GM18517 (cell line): ENCODE results near the gene CD36.
"Not testable (repeated sequence)": the region's sequence is repeated elsewhere in the genome, so short reads cannot be mapped to it uniquely, and the experiment has no call there.

Experiments used
- ATAC-seq: cut with Tn5 transposase; IDR thresholded peaks from one replicate; pipeline ENCODE4 v1.9.1; 2021; ENCODE audit warnings: mild to moderate bottlenecking, moderate library complexity; ENCODE audit not compliant: unreplicated experiment

The CD36 gene

GRCh38 chr7:80649011-80649410 lies 10.6 kb downstream of the CD36 start:
- ATAC-seq, result no peak

- no peak for ATAC-seq
These were observed 11.6 kb downstream of the CD36 start for GRCh38 chr7:80650030-80650429.

GRCh38 chr7:80651471-80651870 lies 13.0 kb downstream of the CD36 start:
- no peak for ATAC-seq

GRCh38 chr7:80653244-80653643 lies 14.8 kb downstream of the CD36 start:
- ATAC-seq, result no peak

DNA sequence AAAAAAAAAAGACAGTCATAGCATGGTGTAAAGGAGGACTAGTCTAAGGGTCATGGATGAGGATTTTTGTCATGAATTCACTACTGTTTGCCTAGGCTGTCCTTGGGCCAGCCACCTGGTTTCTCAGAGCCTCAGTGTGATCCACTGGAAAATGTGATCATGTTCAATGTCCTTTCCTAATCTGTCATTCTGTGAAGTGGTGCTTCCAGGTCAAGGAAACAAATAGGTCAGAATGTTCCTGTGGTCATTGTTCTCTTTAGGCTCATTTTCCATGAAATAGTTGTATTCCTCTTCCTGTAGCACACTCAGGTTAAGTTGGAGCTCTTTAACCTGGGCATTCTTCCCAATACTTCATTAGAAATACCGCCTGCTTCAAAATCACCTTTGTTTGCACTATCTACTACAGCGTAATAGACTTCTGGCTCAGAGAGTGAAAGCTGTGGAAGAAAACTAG lies 16.5 kb downstream of the CD36 start:
- ATAC-seq, result no peak

- ATAC-seq, result no peak
These were observed 17.6 kb downstream of the CD36 start for GRCh38 chr7:80656029-80656428.

DNA sequence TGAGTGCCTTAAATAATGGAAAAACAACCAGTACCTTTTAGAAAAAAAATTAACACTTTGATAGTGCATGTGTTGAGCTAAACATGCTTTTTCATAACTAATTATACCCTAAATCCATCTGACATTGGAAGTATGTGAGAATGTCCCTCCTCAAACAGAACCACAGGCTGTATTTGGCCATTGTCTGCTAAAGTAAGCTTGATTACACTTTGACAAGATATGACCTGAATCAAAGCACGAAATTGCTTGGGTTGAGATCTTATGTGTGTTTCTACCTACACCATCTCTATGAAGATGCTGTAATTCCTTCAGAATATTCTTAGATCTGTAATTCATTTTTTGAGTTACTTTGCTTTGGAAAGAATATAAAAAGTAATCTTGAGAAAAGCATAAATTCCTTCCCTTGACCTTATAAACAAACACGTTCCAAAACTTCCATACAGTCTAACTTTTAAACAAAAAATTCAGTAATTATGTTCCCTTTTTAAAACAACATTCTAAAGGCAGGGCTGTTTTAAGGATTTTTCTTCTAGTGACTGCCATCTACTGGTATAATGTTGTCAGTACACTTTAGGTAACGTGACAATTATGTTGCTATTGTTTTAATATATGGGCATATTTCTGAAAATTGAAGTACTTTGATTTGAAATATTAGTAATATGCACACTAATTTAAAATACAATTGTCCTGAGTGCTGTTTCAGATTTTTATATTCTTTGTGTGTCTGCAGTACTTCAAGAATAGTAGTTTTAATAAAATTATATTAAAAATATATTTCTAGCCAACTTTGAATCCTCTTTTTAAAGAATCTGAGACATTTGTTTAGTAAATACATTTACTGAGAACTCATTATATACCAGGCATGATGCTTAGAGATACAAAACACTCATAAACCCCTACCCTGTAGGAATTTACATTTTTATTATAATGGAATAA lies 20.9 kb downstream of the CD36 start:
- peak; percentile 64 for ATAC-seq

DNA sequence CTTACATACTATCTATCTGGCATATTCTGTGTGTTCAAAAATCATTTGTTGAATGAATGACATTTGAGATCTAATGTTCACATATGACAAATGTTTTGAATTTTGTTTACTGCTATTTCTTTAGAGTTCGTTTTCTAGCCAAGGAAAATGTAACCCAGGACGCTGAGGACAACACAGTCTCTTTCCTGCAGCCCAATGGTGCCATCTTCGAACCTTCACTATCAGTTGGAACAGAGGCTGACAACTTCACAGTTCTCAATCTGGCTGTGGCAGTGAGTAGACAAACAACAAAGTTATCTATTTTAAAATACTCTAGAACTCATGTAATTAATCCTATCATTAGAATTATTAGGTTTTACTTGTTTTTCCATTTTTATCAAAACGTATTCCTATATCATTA lies 22.5 kb downstream of the CD36 start:
- ATAC-seq, result no peak

DNA sequence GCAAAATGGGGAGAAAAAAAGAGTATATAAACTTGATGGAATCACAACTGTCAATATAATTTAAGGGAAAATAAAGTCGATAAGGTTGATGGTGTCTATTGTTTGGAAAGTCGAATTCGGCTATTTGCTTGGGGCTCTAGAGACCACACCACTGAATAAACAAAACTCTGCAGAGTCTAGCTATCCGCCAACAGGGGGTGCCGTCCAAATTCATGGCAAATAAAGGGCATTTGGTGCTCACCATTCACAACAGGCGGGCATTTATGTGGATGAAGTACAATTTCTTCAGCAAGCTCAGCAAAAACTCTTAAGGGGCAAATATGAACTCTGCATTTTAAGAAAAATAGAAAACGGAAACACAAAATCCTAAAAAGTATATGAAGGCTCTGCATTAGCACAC lies 23.3 kb downstream of the CD36 start:
- no peak for ATAC-seq

- ATAC-seq, result no peak
These were observed 23.8 kb downstream of the CD36 start for GRCh38 chr7:80662252-80662651.

- ATAC-seq, result no peak
These were observed 27.1 kb downstream of the CD36 start for GRCh38 chr7:80665526-80665925.

DNA sequence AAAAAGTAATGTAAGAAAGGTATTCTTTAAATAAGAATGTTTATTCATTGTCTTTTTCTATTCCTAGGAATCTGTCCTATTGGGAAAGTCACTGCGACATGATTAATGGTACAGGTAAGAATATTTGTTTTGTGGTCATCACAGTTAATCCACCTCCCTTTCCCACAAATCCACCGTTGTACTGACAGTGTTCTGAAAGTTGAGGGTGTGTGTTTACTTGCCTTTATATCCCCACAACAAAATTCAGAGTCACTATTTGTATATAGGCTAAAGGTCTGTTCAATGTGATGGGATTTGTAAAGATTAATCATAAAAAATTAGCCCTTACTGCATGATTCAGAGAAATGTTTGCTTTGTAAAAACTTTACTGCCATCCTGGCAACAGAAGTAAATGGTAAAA lies 27.9 kb downstream of the CD36 start:
- no peak for ATAC-seq

DNA sequence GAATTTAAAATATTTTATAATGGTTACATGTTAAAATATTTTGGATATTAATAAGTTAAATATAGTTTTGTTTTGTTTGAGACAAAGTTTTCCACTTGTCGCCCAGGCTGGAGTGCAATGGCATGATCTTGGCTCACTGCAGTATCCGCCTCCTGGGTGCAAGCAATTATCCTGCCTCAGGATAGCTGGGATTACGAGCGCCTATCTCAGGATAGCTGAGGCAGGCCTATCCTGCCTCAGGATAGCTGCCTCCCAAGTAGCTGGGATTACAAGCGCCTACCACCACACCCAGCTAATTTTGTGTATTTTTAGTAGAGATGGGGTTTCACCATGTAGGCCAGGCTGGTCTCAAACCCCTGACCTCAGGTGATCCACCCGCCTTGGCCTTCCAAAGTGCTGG lies 30.9 kb downstream of the CD36 start:
- ATAC-seq, result not testable (repeated sequence)

DNA sequence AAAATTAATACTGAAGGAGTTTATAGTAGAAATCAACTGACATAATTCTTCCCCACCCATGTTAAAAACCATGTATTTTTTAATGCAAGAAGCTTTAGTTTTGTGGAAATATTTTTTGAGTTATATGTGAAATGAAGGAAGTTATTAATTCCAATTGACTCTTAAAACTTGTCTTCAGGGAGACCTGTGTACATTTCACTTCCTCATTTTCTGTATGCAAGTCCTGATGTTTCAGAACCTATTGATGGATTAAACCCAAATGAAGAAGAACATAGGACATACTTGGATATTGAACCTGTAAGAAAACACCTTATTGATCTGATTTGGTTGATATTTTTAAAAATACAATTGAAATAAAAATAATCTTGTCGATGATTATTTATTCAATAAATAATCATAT lies 33.3 kb downstream of the CD36 start:
- ATAC-seq, result no peak

DNA sequence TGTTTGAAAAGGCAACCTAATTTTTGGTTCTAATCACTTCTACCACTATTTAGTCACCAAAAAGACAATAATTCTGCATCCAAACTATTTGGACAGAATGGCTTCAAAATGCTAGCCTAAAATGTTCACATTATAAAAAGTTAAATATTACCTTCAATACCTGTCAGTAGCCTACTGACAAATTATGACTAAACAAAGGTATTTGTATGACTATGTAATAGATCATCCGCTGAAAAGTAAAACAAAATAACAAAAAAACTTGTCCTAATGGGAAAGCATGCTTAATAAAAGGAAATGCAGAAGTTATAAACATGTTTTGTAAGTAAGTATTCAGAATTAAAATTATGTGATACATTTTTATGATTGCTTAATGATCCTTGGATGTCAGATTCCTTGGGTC lies 36.6 kb downstream of the CD36 start:
- ATAC-seq, result no peak

DNA sequence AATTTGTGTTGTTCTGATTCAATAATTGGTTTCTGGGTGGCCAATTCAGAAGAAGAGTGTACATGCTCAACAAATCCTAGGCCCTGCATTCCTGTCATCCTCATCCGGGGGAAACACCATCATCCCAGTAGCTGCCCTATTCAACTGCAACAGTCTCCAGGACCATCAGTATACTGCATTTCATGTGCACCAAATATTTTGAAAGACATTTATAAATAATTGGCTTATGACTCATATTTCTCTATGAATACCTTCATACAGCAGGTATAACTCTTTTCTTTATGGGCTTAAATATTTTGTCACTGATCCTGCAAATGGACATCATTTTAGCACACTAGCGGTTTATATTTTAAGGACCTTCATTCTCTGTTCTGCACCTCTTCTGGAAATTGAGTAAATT lies 38.0 kb downstream of the CD36 start:
- no peak for ATAC-seq

DNA sequence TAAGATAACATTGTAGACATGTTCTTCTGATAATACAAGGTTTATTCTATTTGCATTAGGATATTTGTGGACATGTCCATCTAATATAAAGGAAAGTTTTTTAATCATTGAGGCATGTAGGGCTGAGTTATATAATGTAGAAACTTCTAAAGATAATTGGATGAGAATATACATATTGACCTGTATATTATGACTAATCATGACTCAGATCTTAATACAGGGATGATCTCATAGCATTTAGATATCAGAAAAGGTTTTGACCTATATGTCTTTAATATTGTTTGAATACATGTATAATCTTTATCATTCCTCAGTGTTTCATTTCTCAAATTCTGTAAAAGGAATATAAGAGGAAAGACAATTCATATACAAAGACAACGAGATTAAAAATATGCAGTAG lies 39.2 kb downstream of the CD36 start:
- ATAC-seq, result no peak

GRCh38 chr7:80678707-80679106 lies 40.3 kb downstream of the CD36 start:
- no peak for ATAC-seq

GRCh38 chr7:80679921-80680907 lies 41.8 kb downstream of the CD36 start:
- no peak for ATAC-seq

- no peak for ATAC-seq
These were observed 42.9 kb downstream of the CD36 start for GRCh38 chr7:80681272-80681885.

DNA sequence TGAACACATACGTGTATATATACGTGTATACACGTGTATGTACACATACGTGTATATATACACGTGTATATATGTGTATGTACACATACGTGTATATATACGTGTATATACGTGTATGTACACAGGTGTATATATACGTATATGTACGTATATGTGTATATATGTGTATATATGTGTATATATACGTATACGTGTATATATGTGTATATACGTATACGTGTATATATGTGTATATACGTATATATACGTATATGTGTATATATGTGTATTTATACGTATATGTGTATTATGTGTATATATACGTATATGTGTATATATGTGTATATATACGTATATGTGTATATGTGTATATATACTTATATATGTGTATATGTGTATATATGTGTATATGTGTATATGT lies 44.3 kb downstream of the CD36 start:
- ATAC-seq, result no peak
